Parathyroid adenoma (tissue), 2 donors: ENCODE measurements around the gene WEE2.
A peak's percentile ranks its signal among the peaks of the same experiment; 100 is the strongest.

Source experiments
- H2AFZ ChIP-seq: fragments of 300-600 bp; sonication (generic); one replicate; pipeline ENCODE4 v1.7.0; 2017; ENCODE audit warnings: antibody characterized with exemption, mild to moderate bottlenecking
- H3K27ac ChIP-seq: fragments of 300-600 bp; sonication (generic); one replicate; pipeline ENCODE4 v1.7.0; 2017
- H3K27me3 ChIP-seq: fragments of 300-600 bp; sonication (generic); one replicate; pipeline ENCODE4 v1.7.0; 2017; ENCODE audit warnings: low read length; ENCODE audit not compliant: control insufficient read depth, insufficient read depth
- H3K36me3 ChIP-seq: fragments of 300-600 bp; sonication (generic); one replicate; pipeline ENCODE4 v1.7.0; 2017; ENCODE audit warnings: low read length; ENCODE audit not compliant: control insufficient read depth, insufficient read depth
- H3K4me1 ChIP-seq: fragments of 300-600 bp; sonication (generic); one replicate; pipeline ENCODE4 v1.7.0; 2017; ENCODE audit warnings: control low read depth
- H3K4me2 ChIP-seq: fragments of 300-600 bp; sonication (generic); one replicate; pipeline ENCODE4 v1.7.0; 2017; ENCODE audit warnings: low read length
- H3K4me3 ChIP-seq: fragments of 300-600 bp; sonication (generic); one replicate; pipeline ENCODE4 v1.7.0; 2017; ENCODE audit warnings: low read depth, low read length
- H3K79me2 ChIP-seq: fragments of 300-600 bp; sonication (generic); one replicate; pipeline ENCODE4 v1.7.0; 2017; ENCODE audit warnings: control low read depth
- H3K9ac ChIP-seq: fragments of 300-600 bp; sonication (generic); one replicate; pipeline ENCODE4 v1.7.0; 2017; ENCODE audit warnings: mild to moderate bottlenecking
- H3K9me3 ChIP-seq: fragments of 300-600 bp; sonication (generic); one replicate; pipeline ENCODE4 v1.7.0; 2017; ENCODE audit warnings: low read length; ENCODE audit not compliant: control insufficient read depth
- TF ChIP-seq, protein P1 (sequence below): fragments of 300-600 bp; sonication (generic); IDR thresholded peaks from one replicate; pipeline ENCODE4 v1.7.0; 2017; ENCODE audit warnings: antibody characterized with exemption, mild to moderate bottlenecking
- donor health status: primary hyperparathyroidism.

The WEE2 gene

DNA sequence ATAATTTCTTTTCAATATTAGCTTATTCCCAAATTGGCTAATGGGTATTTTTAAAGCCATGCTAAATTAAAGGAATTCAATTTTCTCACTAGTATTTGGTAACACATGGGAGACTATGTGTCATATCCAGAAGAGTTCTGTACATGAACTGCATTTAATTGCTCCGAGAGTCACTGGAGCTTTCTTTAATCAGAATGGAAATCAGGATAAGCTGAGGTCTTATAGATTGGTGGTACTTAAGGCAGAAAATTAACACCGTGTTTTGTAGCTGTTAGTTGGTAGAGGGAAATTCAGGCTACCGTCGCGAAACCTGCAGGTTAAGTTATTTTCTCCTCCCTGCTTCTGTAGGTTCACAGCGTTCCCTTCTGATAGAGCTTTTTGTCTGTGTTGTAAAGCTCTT, at the start of gene WEE2:
WEE2 (plus strand) TSS at position 3 of the 400 bp plus-strand sequence. CDS start 406 bp downstream, outside the sequence.
- Histone ChIP-seq H3K36me3 (no peaks in the 10 kb centered on the region), H3K4me1 (peaks cover 4% of the 10 kb centered on the region), H2AFZ (no peak within 1 kb of the TSS), H3K79me2 (peaks cover 10% of the 10 kb centered on the region), H3K27me3 (no peaks in the 10 kb centered on the region), H3K4me3 (no peak within 1 kb of the TSS), H3K27ac (no peak within 1 kb of the TSS), H3K9ac (no peak within 1 kb of the TSS), H3K9me3 (no peaks in the 10 kb centered on the region), H3K4me2 (no peak within 1 kb of the TSS)
- TF ChIP-seq, protein P1, sequence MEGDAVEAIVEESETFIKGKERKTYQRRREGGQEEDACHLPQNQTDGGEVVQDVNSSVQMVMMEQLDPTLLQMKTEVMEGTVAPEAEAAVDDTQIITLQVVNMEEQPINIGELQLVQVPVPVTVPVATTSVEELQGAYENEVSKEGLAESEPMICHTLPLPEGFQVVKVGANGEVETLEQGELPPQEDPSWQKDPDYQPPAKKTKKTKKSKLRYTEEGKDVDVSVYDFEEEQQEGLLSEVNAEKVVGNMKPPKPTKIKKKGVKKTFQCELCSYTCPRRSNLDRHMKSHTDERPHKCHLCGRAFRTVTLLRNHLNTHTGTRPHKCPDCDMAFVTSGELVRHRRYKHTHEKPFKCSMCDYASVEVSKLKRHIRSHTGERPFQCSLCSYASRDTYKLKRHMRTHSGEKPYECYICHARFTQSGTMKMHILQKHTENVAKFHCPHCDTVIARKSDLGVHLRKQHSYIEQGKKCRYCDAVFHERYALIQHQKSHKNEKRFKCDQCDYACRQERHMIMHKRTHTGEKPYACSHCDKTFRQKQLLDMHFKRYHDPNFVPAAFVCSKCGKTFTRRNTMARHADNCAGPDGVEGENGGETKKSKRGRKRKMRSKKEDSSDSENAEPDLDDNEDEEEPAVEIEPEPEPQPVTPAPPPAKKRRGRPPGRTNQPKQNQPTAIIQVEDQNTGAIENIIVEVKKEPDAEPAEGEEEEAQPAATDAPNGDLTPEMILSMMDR, result no peak

DNA sequence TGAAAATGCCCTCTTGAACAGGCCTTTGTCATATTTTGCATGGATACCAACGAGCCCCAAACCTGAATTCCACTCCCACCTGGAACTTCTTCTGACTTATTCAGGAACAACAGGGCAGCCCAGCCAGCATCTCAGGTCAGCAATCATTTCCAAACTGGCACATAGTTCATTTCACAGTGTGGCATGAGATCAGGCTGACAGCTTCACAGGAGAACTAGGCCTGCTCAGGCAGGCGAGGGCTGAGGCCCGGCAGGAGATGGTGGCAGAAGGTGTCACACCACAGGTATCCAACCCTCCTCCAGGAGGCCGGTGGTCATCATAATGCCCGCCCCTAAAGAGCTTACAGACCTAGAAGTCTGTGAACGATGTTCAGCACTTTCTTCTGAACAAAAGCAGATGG, 48.7 kb upstream of the WEE2 start:
- Histone ChIP-seq H2AFZ (no peak overlapping the region), H3K27me3 (no peaks in the 10 kb centered on the region), H3K79me2 (no peaks in the 10 kb centered on the region), H3K36me3 (no peaks in the 10 kb centered on the region), H3K9ac (no peak overlapping the region), H3K4me2 (no peak overlapping the region), H3K9me3 (no peaks in the 10 kb centered on the region), H3K4me1 (peaks cover 18% of the 10 kb centered on the region), H3K4me3 (no peak overlapping the region), H3K27ac (no peak overlapping the region)
- TF ChIP-seq, protein P1, result no peak

DNA sequence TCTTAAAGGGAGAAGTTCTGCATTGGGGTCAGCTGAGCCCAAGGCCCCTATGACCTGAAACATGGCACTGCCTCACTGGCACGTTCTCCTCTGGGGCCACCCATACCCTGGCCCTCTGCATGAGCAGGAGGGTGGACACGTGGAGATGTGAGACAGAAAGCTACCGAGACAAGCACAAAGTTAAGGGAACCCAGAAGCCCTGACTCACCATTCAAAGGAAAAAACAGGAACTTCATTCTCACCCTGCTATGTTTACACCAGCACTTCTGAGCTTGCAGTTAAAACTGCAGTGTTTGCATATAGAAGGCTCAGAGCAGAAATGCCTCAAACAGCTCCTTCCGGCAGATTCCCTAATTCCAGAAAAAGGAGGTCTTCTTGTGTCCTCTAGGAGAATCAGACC, 47.9 kb upstream of the WEE2 start:
- peak overlapping the region; percentile 39 for H3K27ac ChIP-seq

DNA sequence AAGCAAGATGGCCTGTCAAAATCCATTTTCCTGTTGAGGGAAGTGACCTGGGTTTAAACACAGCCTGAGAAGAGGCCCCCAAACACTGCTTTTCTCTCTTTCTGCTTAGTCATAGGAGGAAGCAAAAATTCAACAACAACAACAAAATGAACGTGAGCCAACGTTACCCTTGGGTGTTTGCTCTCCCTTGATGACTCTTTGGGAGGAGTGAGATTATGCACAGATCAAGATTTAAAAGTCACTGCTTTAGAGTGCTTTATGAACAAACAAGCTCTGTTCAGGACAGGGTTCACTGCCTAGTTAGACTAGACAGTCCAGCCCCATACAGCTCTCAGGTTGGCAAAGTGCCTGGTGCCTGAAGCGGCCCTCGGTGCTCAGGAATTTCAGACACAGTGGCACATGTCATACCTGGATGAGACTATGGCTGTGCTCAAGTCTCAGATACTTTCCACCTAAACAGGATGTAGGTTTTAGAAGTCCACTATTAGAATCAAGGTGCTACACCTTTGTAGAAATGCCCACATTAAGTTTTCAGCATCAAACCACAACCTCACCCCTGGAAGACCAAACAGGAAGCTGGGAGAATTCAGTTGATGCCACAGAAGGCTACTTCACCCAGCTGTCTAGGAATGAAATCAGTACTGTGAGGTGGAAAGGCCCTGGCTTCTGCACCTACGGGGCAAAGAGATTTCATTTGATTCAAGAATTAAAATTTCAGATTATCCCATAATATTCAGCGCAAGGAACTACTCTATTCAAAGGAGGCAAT, 44.9 kb upstream of the WEE2 start:
- TF ChIP-seq, protein P1, result no peak
- Histone ChIP-seq H3K4me3 (no peak overlapping the region), H3K9ac (no peak overlapping the region), H3K27ac (peak overlapping the region; percentile 51), H2AFZ (peak overlapping the region; percentile 43), H3K9me3 (no peaks in the 10 kb centered on the region), H3K36me3 (no peaks in the 10 kb centered on the region), H3K27me3 (no peaks in the 10 kb centered on the region), H3K4me1 (peaks cover 18% of the 10 kb centered on the region), H3K4me2 (no peak overlapping the region), H3K79me2 (no peaks in the 10 kb centered on the region)

More for the DNA sequence above, 47.9 kb upstream of the WEE2 start:
- no peaks in the 10 kb centered on the region for H3K9me3 ChIP-seq
- no peak overlapping the region for H3K4me3 ChIP-seq
- no peak overlapping the region for H2AFZ ChIP-seq
- H3K4me1 ChIP-seq, result peaks cover 18% of the 10 kb centered on the region
- H3K36me3 ChIP-seq, result no peaks in the 10 kb centered on the region
- no peak overlapping the region for H3K9ac ChIP-seq
- peak overlapping the region; percentile 25 for H3K4me2 ChIP-seq
- H3K27me3 ChIP-seq, result no peaks in the 10 kb centered on the region
- TF ChIP-seq, protein P1, result no peak
- H3K79me2 ChIP-seq, result no peaks in the 10 kb centered on the region

DNA sequence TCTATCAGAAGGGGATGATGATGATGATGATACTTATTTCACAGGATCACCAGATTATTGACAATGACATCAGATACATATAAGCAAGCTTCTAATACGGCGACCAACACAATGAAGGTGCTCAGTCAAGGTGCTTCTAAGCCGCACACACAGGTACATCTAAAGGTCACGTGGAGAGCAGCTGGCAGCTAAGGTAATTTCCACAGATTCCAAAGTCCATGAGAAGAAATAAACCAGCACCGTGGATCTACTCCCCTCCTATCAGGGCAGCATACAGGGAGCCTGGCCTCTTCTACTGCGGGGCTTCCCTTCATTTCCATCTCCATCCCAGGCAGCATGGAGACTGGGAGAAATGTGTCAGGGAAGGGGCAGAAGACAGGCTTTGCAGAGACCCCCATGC, 43.7 kb upstream of the WEE2 start:
- no peaks in the 10 kb centered on the region for H3K27me3 ChIP-seq

More for the DNA sequence above, 43.7 kb upstream of the WEE2 start:
- no peak overlapping the region for H3K27ac ChIP-seq
- H3K4me3 ChIP-seq, result no peak overlapping the region
- H3K36me3 ChIP-seq, result no peaks in the 10 kb centered on the region
- H3K4me2 ChIP-seq, result no peak overlapping the region
- H3K79me2 ChIP-seq, result no peaks in the 10 kb centered on the region
- H2AFZ ChIP-seq, result no peak overlapping the region
- TF ChIP-seq, protein P1, result no peak
- no peaks in the 10 kb centered on the region for H3K9me3 ChIP-seq
- no peak overlapping the region for H3K9ac ChIP-seq
- H3K4me1 ChIP-seq, result peaks cover 18% of the 10 kb centered on the region
